Nephron (organoid): ENCODE data around the gene BCAS1.

Source experiments
- H3K27ac Mint-ChIP-seq, 3 experiments: 2 replicates each; pipeline ENCODE4 v1.8.0; 2020; ENCODE audit warnings: mixed read lengths in 3 of 3, mild to moderate bottlenecking in 2 of 3, moderate library complexity in 1 of 3
- H3K27me3 Mint-ChIP-seq: 2 replicates; pipeline ENCODE4 v1.8.0; 2021; ENCODE audit warnings: low read depth, mild to moderate bottlenecking, moderate library complexity, mixed read lengths
- H3K36me3 Mint-ChIP-seq: 2 replicates; pipeline ENCODE4 v1.8.0; 2020; ENCODE audit warnings: low read depth, mixed read lengths
- H3K4me1 Mint-ChIP-seq: 2 replicates; pipeline ENCODE4 v1.8.0; 2020; ENCODE audit warnings: mixed read lengths
- H3K4me3 Mint-ChIP-seq, 3 experiments: 2 replicates each; pipeline ENCODE4 v1.8.0; 2020; ENCODE audit warnings: mild to moderate bottlenecking in 3 of 3, mixed read lengths in 3 of 3, moderate library complexity in 2 of 3
- H3K9me3 Mint-ChIP-seq: 2 replicates; pipeline ENCODE4 v1.8.0; 2020; ENCODE audit warnings: mixed read lengths
- CTCF ChIP-seq, 3 experiments: fragments of 200-600 bp; sonication (generic); IDR thresholded peaks; one replicate each; pipeline ENCODE4 v1.5.0; 2021; ENCODE audit warnings: antibody characterized with exemption in 3 of 3; ENCODE audit not compliant: unreplicated experiment in 3 of 3

Gene BCAS1

GRCh38 chr20:53898556-53898931, 171.8 kb downstream of the BCAS1 start:
- Mint-ChIP-seq H3K27ac (peak overlapping the region in 2 of 3 experiments; percentile 24 to 79), H3K4me1 (peaks cover 49% of the 10 kb centered on the region), H3K27me3 (no peaks in the 10 kb centered on the region)

GRCh38 chr20:53897884-53898555, 172.4 kb downstream of the BCAS1 start:
- Mint-ChIP-seq H3K4me1 (peaks cover 54% of the 10 kb centered on the region), H3K36me3 (no peaks in the 10 kb centered on the region), H3K4me3 (no peak overlapping the region), H3K27me3 (no peaks in the 10 kb centered on the region), H3K9me3 (no peaks in the 10 kb centered on the region), H3K27ac (peak overlapping the region in 2 of 3 experiments; percentile 19 to 24)
- TF ChIP-seq CTCF (IDR thresholded peaks at IDR 0.05; ENCODE audit: unreplicated experiment in 3 of 3), result no peak

More at GRCh38 chr20:53898556-53898931, 171.8 kb downstream of the BCAS1 start:
- H3K9me3 Mint-ChIP-seq, result no peaks in the 10 kb centered on the region
- no peak overlapping the region for H3K4me3 Mint-ChIP-seq
- no peak for TF ChIP-seq CTCF (IDR thresholded peaks at IDR 0.05; ENCODE audit: unreplicated experiment in 3 of 3)
- H3K36me3 Mint-ChIP-seq, result no peaks in the 10 kb centered on the region

DNA sequence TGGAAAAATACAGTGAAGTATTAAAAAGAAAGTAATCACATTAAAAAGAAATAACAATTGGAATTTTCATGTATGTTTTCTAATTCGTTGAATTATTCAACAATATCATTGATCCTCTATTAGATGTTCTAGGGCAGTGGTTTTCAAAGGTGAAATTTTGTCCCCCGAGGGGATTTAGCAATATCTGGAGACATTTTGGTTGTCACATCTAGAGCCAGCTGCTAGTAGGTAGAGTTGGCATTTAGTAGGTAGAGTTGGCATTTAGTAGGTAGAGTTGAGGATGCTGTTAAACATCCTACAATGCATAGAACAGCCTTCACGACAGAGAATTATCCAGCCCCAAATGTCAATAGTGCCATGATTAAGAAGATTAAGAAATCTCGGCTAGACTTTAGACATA, 173.7 kb downstream of the BCAS1 start:
- no peak for TF ChIP-seq CTCF (IDR thresholded peaks at IDR 0.05; ENCODE audit: unreplicated experiment in 3 of 3)
- H3K36me3 Mint-ChIP-seq, result no peaks in the 10 kb centered on the region
- peaks cover 1% of the 10 kb centered on the region for H3K9me3 Mint-ChIP-seq
- H3K4me1 Mint-ChIP-seq, result peaks cover 47% of the 10 kb centered on the region
- no peak overlapping the region for H3K4me3 Mint-ChIP-seq
- no peak overlapping the region for H3K27ac Mint-ChIP-seq
- H3K27me3 Mint-ChIP-seq, result no peaks in the 10 kb centered on the region

DNA sequence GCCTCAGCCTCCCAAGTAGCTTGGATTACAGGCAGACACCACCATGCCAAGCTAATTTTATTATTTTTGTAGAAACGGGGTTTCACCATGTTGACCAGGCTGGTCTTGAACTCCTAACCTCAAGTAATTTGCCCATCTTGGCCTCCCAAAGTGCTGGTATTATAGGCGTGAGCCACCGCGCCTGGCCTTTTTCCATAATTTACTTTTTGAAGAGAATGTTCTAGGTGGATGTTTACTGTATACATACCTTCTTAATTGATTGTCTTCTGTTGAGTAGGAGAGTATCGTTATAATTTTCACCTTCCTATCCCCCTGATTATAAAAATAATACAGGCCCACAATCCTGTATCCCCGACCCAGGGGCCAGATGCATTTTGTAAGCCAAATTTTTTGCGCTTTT, 174.4 kb downstream of the BCAS1 start:
- TF ChIP-seq CTCF (IDR thresholded peaks at IDR 0.05; ENCODE audit: unreplicated experiment in 3 of 3), result no peak
- Mint-ChIP-seq H3K27me3 (no peaks in the 10 kb centered on the region), H3K9me3 (peaks cover 6% of the 10 kb centered on the region), H3K4me3 (no peak overlapping the region), H3K27ac (no peak overlapping the region), H3K4me1 (peaks cover 41% of the 10 kb centered on the region), H3K36me3 (no peaks in the 10 kb centered on the region)

GRCh38 chr20:53895385-53895755, 175.0 kb downstream of the BCAS1 start:
- TF ChIP-seq CTCF (IDR thresholded peaks at IDR 0.05; ENCODE audit: unreplicated experiment in 3 of 3), result no peak
- H3K27ac Mint-ChIP-seq, result no peak overlapping the region
- no peaks in the 10 kb centered on the region for H3K36me3 Mint-ChIP-seq
- peaks cover 9% of the 10 kb centered on the region for H3K9me3 Mint-ChIP-seq
- H3K4me1 Mint-ChIP-seq, result peaks cover 34% of the 10 kb centered on the region
- no peaks in the 10 kb centered on the region for H3K27me3 Mint-ChIP-seq
- H3K4me3 Mint-ChIP-seq, result no peak overlapping the region

- H3K9me3 Mint-ChIP-seq, result peaks cover 11% of the 10 kb centered on the region
- no peak overlapping the region for H3K4me3 Mint-ChIP-seq
- no peak for TF ChIP-seq CTCF (IDR thresholded peaks at IDR 0.05; ENCODE audit: unreplicated experiment in 3 of 3)
- no peaks in the 10 kb centered on the region for H3K36me3 Mint-ChIP-seq
- H3K4me1 Mint-ChIP-seq, result peaks cover 31% of the 10 kb centered on the region
- no peak overlapping the region for H3K27ac Mint-ChIP-seq
- H3K27me3 Mint-ChIP-seq, result no peaks in the 10 kb centered on the region
Observed at GRCh38 chr20:53894707-53895384, 175.5 kb downstream of the BCAS1 start.
